Measurements from ENCODE around the gene CES5A.
"Not testable (repeated sequence)": the region's sequence is repeated elsewhere in the genome, so short reads cannot be mapped to it uniquely, and the experiment has no call there.

Gene CES5A

GRCh38 chr16:55846598-55847346 lies 28.4 kb downstream of the CES5A start:
- H3K27ac ChIP-seq (ENCODE audit: low read depth, low read length) = no peak overlapping the region
- H3K27me3 ChIP-seq (ENCODE audit: control insufficient read depth, insufficient read depth, low read length) = peaks cover 11% of the 10 kb centered on the region
- H3K4me1 ChIP-seq (ENCODE audit: control insufficient read depth, insufficient read depth, low read length) = no peaks in the 10 kb centered on the region
- H3K36me3 ChIP-seq (ENCODE audit: control insufficient read depth, insufficient read depth, low read length) = no peaks in the 10 kb centered on the region
- no peaks in the 10 kb centered on the region for H3K9me3 ChIP-seq (ENCODE audit: control insufficient read depth, insufficient read depth, low read depth, low read length)
- no peak overlapping the region for H3K4me3 ChIP-seq (ENCODE audit: low read depth, low read length)
- no peak overlapping the region for H3K9ac ChIP-seq (ENCODE audit: low read length)

GRCh38 chr16:55843105-55843395 lies 32.1 kb downstream of the CES5A start:
- Histone ChIP-seq H3K27ac (ENCODE audit: low read depth, low read length) (no peak overlapping the region), H3K9me3 (ENCODE audit: control insufficient read depth, insufficient read depth, low read depth, low read length) (no peaks in the 10 kb centered on the region), H3K36me3 (ENCODE audit: control insufficient read depth, insufficient read depth, low read length) (no peaks in the 10 kb centered on the region), H3K9ac (ENCODE audit: low read length) (no peak overlapping the region), H3K4me3 (ENCODE audit: low read depth, low read length) (no peak overlapping the region), H3K4me1 (ENCODE audit: control insufficient read depth, insufficient read depth, low read length) (no peaks in the 10 kb centered on the region), H3K27me3 (ENCODE audit: control insufficient read depth, insufficient read depth, low read length) (peaks cover 7% of the 10 kb centered on the region)

- Histone ChIP-seq H3K36me3 (ENCODE audit: control insufficient read depth, insufficient read depth, low read length) (no peaks in the 10 kb centered on the region), H3K9ac (ENCODE audit: low read length) (no peak overlapping the region), H3K4me3 (ENCODE audit: low read depth, low read length) (no peak overlapping the region), H3K9me3 (ENCODE audit: control insufficient read depth, insufficient read depth, low read depth, low read length) (no peaks in the 10 kb centered on the region), H3K27me3 (ENCODE audit: control insufficient read depth, insufficient read depth, low read length) (peaks cover 7% of the 10 kb centered on the region), H3K4me1 (ENCODE audit: control insufficient read depth, insufficient read depth, low read length) (no peaks in the 10 kb centered on the region), H3K27ac (ENCODE audit: low read depth, low read length) (no peak overlapping the region)
Observed at GRCh38 chr16:55842369-55843104, 32.6 kb downstream of the CES5A start.

- no peak overlapping the region for H3K27ac ChIP-seq (ENCODE audit: low read depth, low read length)
- no peaks in the 10 kb centered on the region; the same call in 1 of the 2 replicates for H3K27me3 ChIP-seq (ENCODE audit: control insufficient read depth, insufficient read depth, low read length)
- no peak overlapping the region for H3K4me3 ChIP-seq (ENCODE audit: low read depth, low read length)
- H3K9me3 ChIP-seq (ENCODE audit: control insufficient read depth, insufficient read depth, low read depth, low read length) = no peaks in the 10 kb centered on the region
- no peaks in the 10 kb centered on the region for H3K4me1 ChIP-seq (ENCODE audit: control insufficient read depth, insufficient read depth, low read length)
- no peaks in the 10 kb centered on the region for H3K36me3 ChIP-seq (ENCODE audit: control insufficient read depth, insufficient read depth, low read length)
- H3K9ac ChIP-seq (ENCODE audit: low read length) = no peak overlapping the region
Observed at GRCh38 chr16:55839115-55839514, 36.1 kb downstream of the CES5A start.

GRCh38 chr16:55836158-55836611 lies 39.0 kb downstream of the CES5A start:
- no peak overlapping the region for H3K27ac ChIP-seq (ENCODE audit: low read depth, low read length)

GRCh38 chr16:55835581-55835980 lies 39.6 kb downstream of the CES5A start:
- Histone ChIP-seq H3K4me1 (ENCODE audit: control insufficient read depth, insufficient read depth, low read length) (no peaks in the 10 kb centered on the region; the same call in 1 of the 2 replicates), H3K4me3 (ENCODE audit: low read depth, low read length) (no peak overlapping the region), H3K27me3 (ENCODE audit: control insufficient read depth, insufficient read depth, low read length) (peaks cover 4% of the 10 kb centered on the region), H3K36me3 (ENCODE audit: control insufficient read depth, insufficient read depth, low read length) (no peaks in the 10 kb centered on the region), H3K9me3 (ENCODE audit: control insufficient read depth, insufficient read depth, low read depth, low read length) (no peaks in the 10 kb centered on the region), H3K9ac (ENCODE audit: low read length) (no peak overlapping the region), H3K27ac (ENCODE audit: low read depth, low read length) (no peak overlapping the region)

More at GRCh38 chr16:55836158-55836611, 39.0 kb downstream of the CES5A start:
- Histone ChIP-seq H3K4me3 (ENCODE audit: low read depth, low read length) (no peak overlapping the region), H3K27me3 (ENCODE audit: control insufficient read depth, insufficient read depth, low read length) (no peaks in the 10 kb centered on the region; the same call in 1 of the 2 replicates), H3K9ac (ENCODE audit: low read length) (no peak overlapping the region), H3K9me3 (ENCODE audit: control insufficient read depth, insufficient read depth, low read depth, low read length) (no peaks in the 10 kb centered on the region), H3K36me3 (ENCODE audit: control insufficient read depth, insufficient read depth, low read length) (no peaks in the 10 kb centered on the region), H3K4me1 (ENCODE audit: control insufficient read depth, insufficient read depth, low read length) (no peaks in the 10 kb centered on the region; the same call in 1 of the 2 replicates)

- not testable (repeated sequence) for H3K9ac ChIP-seq (ENCODE audit: low read length); H3K27ac ChIP-seq (ENCODE audit: low read depth, low read length)
Observed at GRCh38 chr16:55835173-55835572, 40.0 kb downstream of the CES5A start.

GRCh38 chr16:55834049-55834448 lies 41.1 kb downstream of the CES5A start:
- no peaks in the 10 kb centered on the region; the same call in 1 of the 2 replicates for H3K4me1 ChIP-seq (ENCODE audit: control insufficient read depth, insufficient read depth, low read length)
- no peaks in the 10 kb centered on the region for H3K36me3 ChIP-seq (ENCODE audit: control insufficient read depth, insufficient read depth, low read length)
- H3K27ac ChIP-seq (ENCODE audit: low read depth, low read length) = no peak overlapping the region
- H3K27me3 ChIP-seq (ENCODE audit: control insufficient read depth, insufficient read depth, low read length) = peaks cover 4% of the 10 kb centered on the region
- no peaks in the 10 kb centered on the region for H3K9me3 ChIP-seq (ENCODE audit: control insufficient read depth, insufficient read depth, low read depth, low read length)
- no peak overlapping the region for H3K4me3 ChIP-seq (ENCODE audit: low read depth, low read length)
- no peak overlapping the region for H3K9ac ChIP-seq (ENCODE audit: low read length)

More at GRCh38 chr16:55835173-55835572, 40.0 kb downstream of the CES5A start:
- H3K27me3 ChIP-seq (ENCODE audit: control insufficient read depth, insufficient read depth, low read length); H3K9me3 ChIP-seq (ENCODE audit: control insufficient read depth, insufficient read depth, low read depth, low read length); H3K4me3 ChIP-seq (ENCODE audit: low read depth, low read length); H3K4me1 ChIP-seq (ENCODE audit: control insufficient read depth, insufficient read depth, low read length); H3K36me3 ChIP-seq (ENCODE audit: control insufficient read depth, insufficient read depth, low read length): not testable (repeated sequence)

GRCh38 chr16:55832773-55833691 lies 42.1 kb downstream of the CES5A start, which contains the start of gene CES1:
CES1 (minus strand) TSS chr16:55833096; CDS start chr16:55833055, 41 bp downstream.
- H3K27me3 ChIP-seq (ENCODE audit: control insufficient read depth, insufficient read depth, low read length) = peaks cover 4% of the 10 kb centered on the region
- H3K9ac ChIP-seq (ENCODE audit: low read length) = no peak within 1 kb of the TSS
- H3K36me3 ChIP-seq (ENCODE audit: control insufficient read depth, insufficient read depth, low read length) = no peaks in the 10 kb centered on the region
- H3K4me1 ChIP-seq (ENCODE audit: control insufficient read depth, insufficient read depth, low read length) = no peaks in the 10 kb centered on the region; the same call in 1 of the 2 replicates
- no peak within 1 kb of the TSS for H3K27ac ChIP-seq (ENCODE audit: low read depth, low read length)
- H3K9me3 ChIP-seq (ENCODE audit: control insufficient read depth, insufficient read depth, low read depth, low read length) = no peaks in the 10 kb centered on the region
- no peak within 1 kb of the TSS for H3K4me3 ChIP-seq (ENCODE audit: low read depth, low read length)

- Histone ChIP-seq H3K27ac (ENCODE audit: low read depth, low read length) (no peak overlapping the region), H3K4me3 (ENCODE audit: low read depth, low read length) (no peak overlapping the region)
Observed at GRCh38 chr16:55832425-55832772, 42.8 kb downstream of the CES5A start.

More at GRCh38 chr16:55832425-55832772, 42.8 kb downstream of the CES5A start:
- no peaks in the 10 kb centered on the region for H3K9me3 ChIP-seq (ENCODE audit: control insufficient read depth, insufficient read depth, low read depth, low read length)
- H3K36me3 ChIP-seq (ENCODE audit: control insufficient read depth, insufficient read depth, low read length) = no peaks in the 10 kb centered on the region
- peaks cover 4% of the 10 kb centered on the region for H3K27me3 ChIP-seq (ENCODE audit: control insufficient read depth, insufficient read depth, low read length)
- no peaks in the 10 kb centered on the region; the same call in 1 of the 2 replicates for H3K4me1 ChIP-seq (ENCODE audit: control insufficient read depth, insufficient read depth, low read length)
- H3K9ac ChIP-seq (ENCODE audit: low read length) = no peak overlapping the region

Data from HUES6 (cell line).